GM10248 (cell line): Measurements from ENCODE around the gene UBXN1.
A peak's percentile ranks its signal among the peaks of the same experiment; 100 is the strongest.

Experiments
- CTCF ChIA-PET: fragments of 300-600 bp; sonication (Branson Sonifier 250); formaldehyde crosslinking; extraction: SDS; loops from one replicate; lab custom pipeline; 2021; ENCODE audit warnings: antibody characterized with exemption; lab: Yijun Ruan, JAX
- POLR2A ChIA-PET: fragments of 350-650 bp; sonication (Branson Sonifier 250); formaldehyde crosslinking; extraction: SDS; loops from one replicate; lab custom pipeline; 2020; ENCODE audit warnings: antibody characterized with exemption; lab: Yijun Ruan, JAX
- DNase-seq: peaks from one replicate; pipeline ENCODE4 v3.0.0; 2012; ENCODE audit errors: extremely low spot score
- CTCF ChIP-seq: IDR thresholded peaks from 2 replicates; pipeline ENCODE4 v1.5.1; 2012; ENCODE audit warnings: mild to moderate bottlenecking, low read depth; ENCODE audit errors: extremely low read depth, missing control alignments, control extremely low read depth

The UBXN1 gene

GRCh38 chr11:62665599-62666258, 13.1 kb downstream of the UBXN1 start:
- peak; percentile 52 for DNase-seq
- POLR2A ChIA-PET, result interaction anchor here (0.6 to 3.8 kb wide), 44 partner anchors 10 to 217 kb away, joined by 3 to 95 read pairs (median 8); partner anchors contain the start of genes B3GAT3, EEF1G, GANAB and HNRNPUL2
- no peak for TF ChIP-seq CTCF
- CTCF ChIA-PET, result interaction anchor here (0.9 to 2.6 kb wide), 21 partner anchors 8 to 241 kb away, joined by 3 to 12 read pairs (median 7); partner anchors contain the start of genes B3GAT3 and SLC3A2

DNA sequence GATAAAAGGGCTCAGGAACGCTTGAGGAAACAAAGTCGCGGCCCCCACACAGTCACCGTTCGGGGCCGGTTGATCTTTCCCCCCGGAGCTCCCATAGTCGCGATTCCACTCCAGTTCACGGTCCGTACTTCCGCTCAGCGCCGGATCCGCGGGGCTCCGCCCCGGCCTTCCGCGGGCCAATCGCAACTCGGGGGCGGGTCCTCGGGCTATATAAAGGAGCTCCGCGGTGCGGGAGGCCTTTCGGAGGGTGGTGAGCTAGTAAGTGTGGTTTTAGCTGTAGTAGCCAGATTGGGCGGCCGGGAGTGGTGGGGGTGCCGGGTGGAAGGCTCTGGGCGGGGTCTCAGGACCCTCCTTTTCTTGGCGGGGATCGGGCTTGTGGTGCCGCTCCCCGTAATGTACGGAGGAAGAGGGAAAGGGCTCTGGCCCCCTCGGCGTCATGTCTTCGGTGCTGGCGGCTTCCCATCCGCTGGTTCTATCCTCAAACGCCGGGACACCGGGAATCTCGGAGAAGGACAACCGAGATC, 13.7 kb downstream of the UBXN1 start, which contains the start of the genes C11orf98 and CSKMT:
Gene C11orf98, minus strand, starts transcription at position 136 of the 524 bp plus-strand sequence. Its CDS starts 41 bp downstream, at position 95.
Gene CSKMT, plus strand, starts transcription at position 238 of the 524 bp plus-strand sequence. CDS start 568 bp downstream, outside the sequence.
- ChIA-PET POLR2A (interaction anchor here (0.5 to 3.8 kb wide), 53 partner anchors 9 to 1526 kb away, joined by 3 to 95 read pairs (median 6); partner anchors contain the start of genes B3GAT3, EEF1G, GANAB and HNRNPUL2), CTCF (interaction anchor here (0.8 to 2.1 kb wide), 20 partner anchors 8 to 240 kb away, joined by 3 to 11 read pairs (median 5); partner anchors contain the start of genes B3GAT3 and SLC3A2)
- no peak for TF ChIP-seq CTCF
- peak; percentile 96 for DNase-seq

GRCh38 chr11:62664405-62665074, 14.3 kb downstream of the UBXN1 start:
- POLR2A ChIA-PET, result interaction anchor here (0.5 to 3.8 kb wide), 52 partner anchors 9 to 1527 kb away, joined by 3 to 95 read pairs (median 6); partner anchors contain the start of genes B3GAT3, EEF1G, GANAB and HNRNPUL2
- CTCF ChIA-PET, result interaction anchor here (0.8 to 2.4 kb wide), 20 partner anchors 8 to 240 kb away, joined by 3 to 11 read pairs (median 6); partner anchors contain the start of genes B3GAT3, GANAB and SLC3A2
- no peak for TF ChIP-seq CTCF
- peak; percentile 71 for DNase-seq

DNA sequence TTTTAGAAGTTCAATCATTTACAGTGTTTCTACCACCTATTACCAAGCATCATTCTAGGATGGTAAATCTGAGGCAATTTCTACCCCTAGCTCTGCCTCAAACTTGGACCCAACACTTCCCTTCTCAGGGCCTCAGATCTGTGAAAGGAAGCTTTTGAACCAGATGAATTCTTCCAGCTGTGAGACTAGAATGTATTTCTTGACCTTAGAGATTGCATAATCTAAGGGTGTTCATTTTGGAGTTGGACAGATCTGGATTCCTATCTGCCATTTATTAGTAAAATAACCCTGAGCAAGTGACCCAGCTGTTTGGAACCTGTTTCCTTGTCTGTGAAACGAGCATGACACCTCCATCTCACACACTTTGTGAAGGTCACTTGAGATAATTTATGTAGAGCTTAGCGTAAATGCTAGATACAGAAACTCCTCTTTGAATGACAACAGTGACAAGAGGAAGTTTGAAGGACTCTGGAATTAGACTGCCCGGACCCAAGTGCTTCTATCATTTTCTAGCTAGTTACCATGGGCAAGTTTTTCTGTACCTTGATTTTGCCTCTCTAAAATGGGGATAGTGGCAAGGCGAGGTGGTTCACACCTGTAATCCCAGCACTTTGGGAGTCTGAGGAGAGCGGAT, 22.0 kb downstream of the UBXN1 start:
- ChIA-PET CTCF (interaction anchor here (1.1 to 1.9 kb wide), 9 partner anchors 8 to 46 kb away, joined by 3 to 7 read pairs (median 6); partner anchors contain the start of genes C11orf98, CSKMT, GANAB and LBHD1), POLR2A (interaction anchor here (0.6 to 4.2 kb wide), 4 partner anchors 8 to 65 kb away, joined by 3 to 83 read pairs (median 8); partner anchors contain the start of genes C11orf98, CSKMT and TUT1)
- DNase-seq, result no peak
- TF ChIP-seq CTCF, result no peak

DNA sequence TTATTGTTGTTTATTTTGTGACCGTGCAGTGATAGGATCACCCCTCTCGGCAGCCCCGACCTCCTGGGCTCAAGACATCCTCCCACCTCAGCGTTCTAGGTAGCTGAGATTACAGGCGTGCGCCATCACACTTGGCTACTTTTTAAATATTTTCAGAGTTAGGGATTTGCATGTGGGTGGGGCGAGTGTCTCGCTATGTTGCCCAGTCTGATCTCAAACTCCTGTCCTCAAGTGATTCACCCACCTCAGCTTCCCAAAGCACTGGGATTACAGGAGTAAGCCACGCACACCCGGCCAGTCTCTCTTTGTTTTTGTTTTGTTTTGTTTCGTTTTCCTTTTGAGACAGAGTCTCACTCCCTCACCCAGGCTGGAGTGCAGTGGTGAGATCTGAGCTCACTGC, 24.6 kb downstream of the UBXN1 start:
- no peak for DNase-seq
- POLR2A ChIA-PET, result interaction anchor here (0.6 to 4.2 kb wide), 6 partner anchors 11 to 63 kb away, joined by 3 to 83 read pairs (median 4); partner anchors contain the start of genes C11orf98, CSKMT, MTA2 and TUT1
- no peak for TF ChIP-seq CTCF
- CTCF ChIA-PET, result interaction anchor here (0.8 to 1.8 kb wide), 4 partner anchors 11 to 112 kb away, joined by 3 to 6 read pairs (median 4); partner anchors contain the start of genes C11orf98, CSKMT and LRRN4CL
